H9 (cell line): Measurements from ENCODE around the gene CCDC141. TPM values are rescaled to one million over a fixed set of nuclear protein-coding genes. Genes with fewer than 3 reads are reported as not detected.
A peak's percentile ranks its signal among the peaks of the same experiment; 100 is the strongest.

Experiments
- DNase-seq: peaks from one replicate; pipeline ENCODE4 v3.0.0-alpha.2; 2017
- H2AFZ ChIP-seq: one replicate; pipeline ENCODE4 v1.6.1; 2013; ENCODE audit warnings: mild to moderate bottlenecking, low read length, control low read depth, moderate library complexity
- H2AK5ac ChIP-seq: 2 replicates; pipeline ENCODE4 v1.6.1; 2013; ENCODE audit warnings: low read length, control low read depth, mixed read lengths; ENCODE audit not compliant: insufficient read length
- H2BK120ac ChIP-seq: one replicate; pipeline ENCODE4 v1.6.1; 2013; ENCODE audit warnings: low read depth, mild to moderate bottlenecking, low read length, control low read depth, inconsistent platforms; ENCODE audit not compliant: poor library complexity, severe bottlenecking
- H2BK12ac ChIP-seq: 2 replicates; pipeline ENCODE4 v1.6.1; 2013; ENCODE audit warnings: low read length, control low read depth, mixed read lengths, low read depth; ENCODE audit not compliant: insufficient read length
- H2BK15ac ChIP-seq: 2 replicates; pipeline ENCODE4 v1.6.1; 2013; ENCODE audit warnings: low read depth, low read length, control low read depth
- H2BK20ac ChIP-seq: one replicate; pipeline ENCODE4 v1.6.1; 2013; ENCODE audit warnings: low read depth, mild to moderate bottlenecking, low read length, control low read depth, inconsistent platforms; ENCODE audit not compliant: poor library complexity, severe bottlenecking
- H2BK5ac ChIP-seq: 2 replicates; pipeline ENCODE4 v1.6.1; 2013; ENCODE audit warnings: low read length, control low read depth, mixed read lengths; ENCODE audit not compliant: insufficient read length
- H3K14ac ChIP-seq: 2 replicates; pipeline ENCODE4 v1.6.1; 2013; ENCODE audit warnings: low read length, control low read depth; ENCODE audit not compliant: insufficient read depth
- H3K18ac ChIP-seq: 2 replicates; pipeline ENCODE4 v1.6.1; 2013; ENCODE audit warnings: low read depth, mild to moderate bottlenecking, mixed read lengths, low read length, control low read depth; ENCODE audit not compliant: insufficient read length
- H3K23ac ChIP-seq: 2 replicates; pipeline ENCODE4 v1.6.1; 2013; ENCODE audit warnings: low read length, control low read depth, mixed read lengths, low read depth; ENCODE audit not compliant: insufficient read length
- H3K23me2 ChIP-seq: 2 replicates; pipeline ENCODE4 v1.6.1; 2013; ENCODE audit warnings: low read depth, mild to moderate bottlenecking, mixed read lengths, low read length, control low read depth; ENCODE audit not compliant: insufficient read length, poor library complexity, severe bottlenecking
- H3K27ac ChIP-seq: 2 replicates; pipeline ENCODE4 v1.5.1; 2013; ENCODE audit warnings: low read length, control low read depth, mixed read lengths, low read depth; ENCODE audit not compliant: insufficient read length
- H3K27me3 ChIP-seq: 2 replicates; pipeline ENCODE4 v1.6.1; 2013; ENCODE audit warnings: low read length, control low read depth, inconsistent platforms; ENCODE audit not compliant: insufficient read depth
- H3K4ac ChIP-seq: 2 replicates; pipeline ENCODE4 v1.6.1; 2013; ENCODE audit warnings: low read depth, mild to moderate bottlenecking, control low read depth, inconsistent platforms, low read length, moderate library complexity
- H3K4me1 ChIP-seq: 2 replicates; pipeline ENCODE4 v1.6.1; 2013; ENCODE audit warnings: low read length, control low read depth, inconsistent platforms; ENCODE audit not compliant: insufficient read depth
- H3K4me2 ChIP-seq: 2 replicates; pipeline ENCODE4 v1.6.1; 2013; ENCODE audit warnings: low read length, control low read depth, mixed read lengths; ENCODE audit not compliant: insufficient read length, insufficient read depth
- H3K56ac ChIP-seq: 2 replicates; pipeline ENCODE4 v1.6.1; 2013; ENCODE audit warnings: low read depth, mild to moderate bottlenecking, mixed read lengths, low read length, control low read depth; ENCODE audit not compliant: insufficient read length
- H3K79me1 ChIP-seq: 2 replicates; pipeline ENCODE4 v1.6.1; 2013; ENCODE audit warnings: low read depth, mild to moderate bottlenecking, moderate library complexity, low read length, control low read depth, inconsistent platforms; ENCODE audit not compliant: insufficient read depth, poor library complexity, severe bottlenecking
- H3K79me2 ChIP-seq: 2 replicates; pipeline ENCODE4 v1.6.1; 2013; ENCODE audit warnings: low read length, control low read depth, inconsistent platforms; ENCODE audit not compliant: insufficient read depth
- H3K9ac ChIP-seq: 2 replicates; pipeline ENCODE4 v1.6.1; 2013; ENCODE audit warnings: low read length, control low read depth, mixed read lengths; ENCODE audit not compliant: insufficient read length; ENCODE audit errors: extremely low read depth
- H3K9me3 ChIP-seq: one replicate; pipeline ENCODE4 v1.6.1; 2013; ENCODE audit warnings: low read depth, low read length, inconsistent platforms; ENCODE audit not compliant: control insufficient read depth
- H3T11ph ChIP-seq: one replicate; pipeline ENCODE4 v1.6.1; 2013; ENCODE audit warnings: mild to moderate bottlenecking, low read length, control low read depth, inconsistent platforms
- H4K20me1 ChIP-seq: one replicate; pipeline ENCODE4 v1.6.1; 2013; ENCODE audit not compliant: control insufficient read depth, insufficient read length, insufficient read depth
- H4K5ac ChIP-seq: 2 replicates; pipeline ENCODE4 v1.6.1; 2013; ENCODE audit warnings: low read depth, mild to moderate bottlenecking, mixed read lengths, low read length, control low read depth; ENCODE audit not compliant: insufficient read length
- H4K8ac ChIP-seq: replicated peaks from 2 replicates; pipeline ENCODE4 v1.6.1; 2013; ENCODE audit warnings: low read length, control low read depth, mixed read lengths, low read depth; ENCODE audit not compliant: insufficient read length
- H4K91ac ChIP-seq: 2 replicates; pipeline ENCODE4 v1.6.1; 2013; ENCODE audit warnings: low read depth, mild to moderate bottlenecking, moderate library complexity, mixed read lengths, low read length, control low read depth; ENCODE audit not compliant: insufficient read length
- H3K27ac Mint-ChIP-seq, 3 experiments: 2 replicates in 2 of 3; 3 replicates in 1 of 3; pipeline ENCODE4 v1.8.0; 2020 to 2021; ENCODE audit warnings: mixed read lengths in 3 of 3, mild to moderate bottlenecking in 1 of 3, moderate library complexity in 1 of 3
- H3K27me3 Mint-ChIP-seq: 2 replicates; pipeline ENCODE4 v1.8.0; 2021; ENCODE audit warnings: low read depth, mild to moderate bottlenecking, moderate library complexity, mixed read lengths
- H3K36me3 Mint-ChIP-seq, 3 experiments: 2 replicates in 2 of 3; 3 replicates in 1 of 3; pipeline ENCODE4 v1.8.0; 2020 to 2021; ENCODE audit warnings: low read depth in 3 of 3, mixed read lengths in 3 of 3; ENCODE audit not compliant: insufficient read depth in 1 of 3
- H3K4me1 Mint-ChIP-seq, 2 experiments: 2 replicates each; pipeline ENCODE4 v1.8.0; 2020; ENCODE audit warnings: mixed read lengths in 2 of 2
- H3K4me3 Mint-ChIP-seq, 2 experiments: 2 replicates in 1 of 2; 3 replicates in 1 of 2; pipeline ENCODE4 v1.8.0; 2020 to 2021; ENCODE audit warnings: mild to moderate bottlenecking in 2 of 2, mixed read lengths in 2 of 2, moderate library complexity in 1 of 2
- H3K9me3 Mint-ChIP-seq, 2 experiments: 2 replicates in 1 of 2; 3 replicates in 1 of 2; pipeline ENCODE4 v1.8.0; 2020; ENCODE audit warnings: mild to moderate bottlenecking in 2 of 2, mixed read lengths in 2 of 2, moderate library complexity in 1 of 2
- CTCF ChIP-seq: fragments of 200-600 bp; sonication (generic); conservative IDR thresholded peaks from 3 replicates; pipeline ENCODE4 v1.8.0; 2021; ENCODE audit warnings: antibody characterized with exemption, mild to moderate bottlenecking
- total RNA-seq: library from RNA; stranded (reverse); gene quantifications from 2 replicates; pipeline ENCODE4 v1.2.1, GENCODE V29; 2021

Gene CCDC141
- total RNA-seq, 1 experiment from 2014 or later: 1.0 TPM

DNA sequence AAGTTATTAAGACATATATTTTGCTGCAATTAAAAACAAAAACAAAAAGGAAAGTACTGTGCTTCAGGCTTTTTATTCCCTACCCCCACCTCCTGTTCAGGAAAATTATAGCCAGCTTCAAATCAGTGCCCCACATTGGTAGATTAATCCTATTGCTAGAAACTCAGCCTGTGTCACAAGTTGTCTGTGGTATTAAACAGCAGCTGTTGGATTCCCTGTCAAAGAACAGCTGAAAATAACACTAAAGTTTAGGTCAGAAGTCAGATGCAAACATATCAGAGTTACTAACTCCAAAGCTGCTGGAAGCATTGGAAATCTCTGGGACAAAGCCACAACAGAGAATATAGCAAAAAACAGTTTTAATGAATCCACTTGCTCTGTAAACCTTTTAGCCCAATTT is 818 bp upstream of the CCDC141 start:
- Histone ChIP-seq H3T11ph (no peak overlapping the region), H3K9ac (no peak overlapping the region), H3K4me2 (peak overlapping the region; percentile 61), H2BK12ac (no peak overlapping the region), H3K4ac (no peak overlapping the region), H3K27me3 (no peaks in the 10 kb centered on the region), H3K18ac (no peak overlapping the region), H3K79me1 (no peaks in the 10 kb centered on the region), H2AFZ (no peak overlapping the region), H4K20me1 (no peaks in the 10 kb centered on the region), H3K9me3 (no peaks in the 10 kb centered on the region), H2BK15ac (no peak overlapping the region), H3K27ac (no peak overlapping the region), H3K4me1 (peaks cover 2% of the 10 kb centered on the region; the same call in 1 of the 2 replicates), H3K56ac (no peak overlapping the region), H2BK120ac (no peak overlapping the region), H4K5ac (no peak overlapping the region), H3K79me2 (no peaks in the 10 kb centered on the region), H2BK5ac (no peak overlapping the region), H3K23ac (no peak overlapping the region), H3K23me2 (no peaks in the 10 kb centered on the region), H2BK20ac (no peak overlapping the region), H4K91ac (no peak overlapping the region), H3K14ac (no peak overlapping the region), H4K8ac (no peak overlapping the region), H2AK5ac (no peak overlapping the region)
- Mint-ChIP-seq H3K27me3 (no peaks in the 10 kb centered on the region; the same call in 1 of the 2 replicates), H3K36me3 (peaks cover 0 to 5% (median 3%) of the 10 kb centered on the region in 3 experiments; a peak in 2 of 7 replicates), H3K27ac (peak overlapping the region in 1 of 3 experiments; percentile 34; a peak in 2 of 7 replicates), H3K4me3 (peak overlapping the region in 1 of 2 experiments; percentile 50; a peak in 3 of 5 replicates), H3K9me3 (no peaks in the 10 kb centered on the region), H3K4me1 (peaks cover 24 to 29% of the 10 kb centered on the region in 2 experiments)
- DNase-seq: no peak
- no peak for TF ChIP-seq CTCF
